GM12878 (cell line): ENCODE data around the gene CENPS. TPM values are rescaled to one million over a fixed set of nuclear protein-coding genes. Genes with fewer than 3 reads are reported as not detected.

ENCODE experiments used
- ATAC-seq: fragments of 200-7000 bp; cut with Tn5 transposase; 3 replicates; pipeline ENCODE4 v1.9.1; 2020; ENCODE audit warnings: mild to moderate bottlenecking, moderate library complexity
- BruUV-seq: library from RNA; stranded (reverse); fragments of 400-500 nt; replicated peaks from 2 replicates; lab custom pipeline; 2021; lab: Mats Ljungman, UMichigan
- CTCF ChIA-PET: fragments of 300-600 bp; sonication (Branson Sonifier 250); formaldehyde crosslinking; extraction: SDS; loops from one replicate; lab custom pipeline; 2021; ENCODE audit warnings: inconsistent platforms; lab: Yijun Ruan, JAX
- POLR2A ChIA-PET: fragments of 350-600 bp; formaldehyde crosslinking; extraction: SDS; loops from one replicate; lab custom pipeline; 2021; ENCODE audit warnings: inconsistent platforms; lab: Charles Lee
- RAD21 ChIA-PET: fragments of 300-600 bp; sonication (Branson Sonifier 250); formaldehyde crosslinking; loops from one replicate; lab custom pipeline; 2023; ENCODE audit warnings: antibody characterized with exemption; ENCODE audit not compliant: unreplicated experiment; lab: Charles Lee
- SMC1A ChIA-PET: fragments of 300-600 bp; sonication (Branson Sonifier 250); formaldehyde crosslinking; loops from one replicate; lab custom pipeline; 2023; ENCODE audit not compliant: unreplicated experiment, uncharacterized antibody; lab: Charles Lee
- DNase-seq: peaks from one replicate; pipeline ENCODE4 v3.0.0-alpha.2; 2011; ENCODE audit warnings: low read depth, low spot score
- FAIRE-seq: peaks from 3 replicates; lab custom pipeline; 2011; peaks lifted over from hg19 to GRCh38; lab: Jason Lieb, UNC
- H2AFZ ChIP-seq: 2 replicates; pipeline ENCODE4 v1.6.0; 2011; ENCODE audit warnings: low read depth, low read length, control low read depth; ENCODE audit not compliant: control insufficient read depth
- H3K27ac ChIP-seq: 2 replicates; pipeline ENCODE4 v1.5.1; 2011; ENCODE audit warnings: control low read depth; ENCODE audit not compliant: control insufficient read depth, insufficient read depth
- H3K27me3 ChIP-seq, 2 experiments: replicated peaks in 1 of 2; 2 replicates each; pipeline versions ENCODE4 v1.6.0 to v1.6.1; 2011; ENCODE audit warnings: low read length in 1 of 2; ENCODE audit not compliant: control insufficient read depth in 2 of 2, insufficient read depth in 2 of 2
- H3K36me3 ChIP-seq, 2 experiments: 2 replicates each; pipeline ENCODE4 v1.5.1; 2011; ENCODE audit warnings: low read length in 1 of 2; ENCODE audit not compliant: control insufficient read depth in 2 of 2, insufficient read depth in 2 of 2
- H3K4me1 ChIP-seq: 2 replicates; pipeline ENCODE4 v1.6.1; 2011; ENCODE audit warnings: mild to moderate bottlenecking, low read length, moderate library complexity, mixed read lengths; ENCODE audit not compliant: control insufficient read depth, insufficient read depth
- H3K4me2 ChIP-seq: 2 replicates; pipeline ENCODE4 v1.6.0; 2011; ENCODE audit warnings: control low read depth; ENCODE audit not compliant: control insufficient read depth, insufficient read depth
- H3K4me3 ChIP-seq: fragments of 200-600 bp; sonication (generic); 2 replicates; pipeline ENCODE4 v1.5.1; 2016
- H3K79me2 ChIP-seq: 2 replicates; pipeline ENCODE4 v1.6.0; 2011; ENCODE audit warnings: low read length; ENCODE audit not compliant: control insufficient read depth, insufficient read depth
- H3K9ac ChIP-seq: 2 replicates; pipeline ENCODE4 v1.8.0; 2011; ENCODE audit warnings: low read length, control low read depth, mixed read lengths; ENCODE audit not compliant: control insufficient read depth, insufficient read depth
- H3K9me3 ChIP-seq: replicated peaks from 3 replicates; pipeline ENCODE4 v1.5.1; 2011; ENCODE audit warnings: mild to moderate bottlenecking, low read length; ENCODE audit not compliant: control insufficient read depth, insufficient read depth
- H4K20me1 ChIP-seq: 2 replicates; pipeline ENCODE4 v1.6.0; 2011; ENCODE audit not compliant: control insufficient read depth, insufficient read depth
- ATF7 ChIP-seq: fragments of 450-650 bp; IDR thresholded peaks from 2 replicates; pipeline ENCODE4 v1.6.1; 2016; ENCODE audit warnings: low read depth, mild to moderate bottlenecking
- BHLHE40 ChIP-seq, 2 experiments: fragments of 450-650 bp in 1 of 2; IDR thresholded peaks; 2 replicates each; pipeline ENCODE4 v1.6.1; 2011 to 2017; ENCODE audit warnings: low read depth in 2 of 2, borderline replicate concordance in 1 of 2, improper control_type of control experiment in 1 of 2, low read length in 1 of 2, mild to moderate bottlenecking in 1 of 2
- CTCF ChIP-seq, 3 experiments: IDR thresholded peaks in 2 of 3; conservative IDR thresholded peaks in 1 of 3; 2 replicates each; pipeline ENCODE4 v1.5.1; 2011; ENCODE audit warnings: low read depth in 3 of 3, low read length in 3 of 3, mild to moderate bottlenecking in 3 of 3, control low read depth in 2 of 3, moderate library complexity in 2 of 3, inconsistent platforms in 1 of 3, mixed read lengths in 1 of 3; ENCODE audit not compliant: control insufficient read depth in 2 of 3, insufficient read depth in 1 of 3; ENCODE audit errors: extremely low read depth in 1 of 3
- CUX1 ChIP-seq: IDR thresholded peaks from 2 replicates; pipeline ENCODE4 v1.6.1; 2012; ENCODE audit warnings: improper control_type of control experiment, low read depth, low read length; ENCODE audit not compliant: insufficient replicate concordance
- EED ChIP-seq: sonication (generic); IDR thresholded peaks from 2 replicates; pipeline ENCODE4 v1.6.1; 2016; ENCODE audit warnings: antibody characterized with exemption, low read depth
- FOS ChIP-seq: IDR thresholded peaks from 3 replicates; pipeline ENCODE4 v1.6.1; 2011; ENCODE audit warnings: borderline replicate concordance; ENCODE audit not compliant: insufficient read length; ENCODE audit errors: extremely low read depth
- JUNB ChIP-seq: IDR thresholded peaks from 2 replicates; pipeline ENCODE4 v1.6.1; 2016; ENCODE audit warnings: antibody characterized with exemption, mild to moderate bottlenecking
- NBN ChIP-seq: fragments of 450-650 bp; IDR thresholded peaks from 2 replicates; pipeline ENCODE4 v1.6.1; 2016
- NR2C2 ChIP-seq: IDR thresholded peaks from 2 replicates; pipeline ENCODE4 v1.6.1; 2011; ENCODE audit warnings: borderline replicate concordance, low read depth; ENCODE audit not compliant: control insufficient read depth, insufficient read length
- PBX3 ChIP-seq: IDR thresholded peaks from 2 replicates; pipeline ENCODE4 v1.6.1; 2011; ENCODE audit warnings: mild to moderate bottlenecking, low read depth, low read length, moderate library complexity; ENCODE audit not compliant: insufficient replicate concordance
- TCF3 ChIP-seq: IDR thresholded peaks from 2 replicates; pipeline ENCODE4 v1.6.1; 2012; ENCODE audit warnings: low read depth, mild to moderate bottlenecking, low read length, borderline replicate concordance; ENCODE audit not compliant: insufficient read depth
- ZBTB4 ChIP-seq: fragments of 450-650 bp; formaldehyde crosslinking; IDR thresholded peaks from 2 replicates; pipeline ENCODE4 v1.4.0; 2022; ENCODE audit warnings: mild to moderate bottlenecking, moderate library complexity
- WGBS: methylation state at CpG from one replicate; pipeline ENCODE4 v1.1.6; 2016; ENCODE audit warnings: low lambda C conversion rate; ENCODE audit not compliant: insufficient replicate concordance, insufficient coverage; ENCODE audit errors: missing lambda C conversion rate; 5-methylcytosine and 5-hydroxymethylcytosine counted together
- in situ Hi-C: fragments of 300-500 bp; cut with MboI; formaldehyde crosslinking; loops from 9 replicates; pipeline ENCODE4 v1.14.3; 2018; ENCODE audit warnings: mixed read lengths
- intact Hi-C: fragments of 100-400 bp; cut with micrococcal nuclease; formaldehyde crosslinking; loops from one replicate; pipeline ENCODE4 v1.14.2; 2022; ENCODE audit not compliant: unreplicated experiment
- polyA plus RNA-seq, 11 experiments: library from polyadenylated mRNA; depleted of rRNA in 4 of 11; unstranded in 6 of 11; stranded (reverse) in 5 of 11; fragments of >200 nt; fragmentation: Nextera tagmentation in 4 of 11; fragmentation: Illumina TruSeq in 1 of 11; extraction: Ambion mirVana in 4 of 11; extraction: Trizol in 1 of 11; gene quantifications; 1 replicate in 1 of 11; 2 replicates in 10 of 11; pipeline versions ENCODE4 v1.2.1 to v1.2.3, GENCODE V29; 2011 to 2016; ENCODE audit warnings: inconsistent platforms in 2 of 11, missing spikeins in 2 of 11, low read depth in 1 of 11
- total RNA-seq, 4 experiments: library from RNA; depleted of rRNA in 3 of 4; stranded (reverse); fragments of >200 nt in 3 of 4; fragmentation: Illumina TruSeq in 1 of 4; extraction: Trizol in 1 of 4; gene quantifications; 2 replicates each; pipeline versions ENCODE4 v1.2.1 to v1.2.3, GENCODE V29; 2013 to 2021

CENPS gene
- total and polyA plus RNA-seq, 10 of the 15 experiments (the other 5 are each of a cell fraction or from before 2014, with no cell fraction given), result 9.4 to 51.7 (median 16.7) TPM

GRCh38 chr1:10383630-10384029, 46.6 kb upstream of the CENPS start:
- SMC1A ChIA-PET, result no interaction called here
- no peaks in the 10 kb centered on the region for H3K36me3 ChIP-seq
- H3K4me2 ChIP-seq, result no peak overlapping the region
- CTCF ChIA-PET, result interaction anchor here (0.6 to 1.0 kb wide), 2 partner anchors 13 to 46 kb away, joined by 3 to 4 read pairs; no protein-coding TSS in a partner anchor
- H4K20me1 ChIP-seq, result no peaks in the 10 kb centered on the region
- no peak overlapping the region for H3K9ac ChIP-seq
- ATAC-seq, result no peak
- H2AFZ ChIP-seq, result no peak overlapping the region
- no peaks in the 10 kb centered on the region for H3K9me3 ChIP-seq
- peaks cover 6% of the 10 kb centered on the region for H3K4me1 ChIP-seq
- in situ Hi-C loops (no loop called here), intact Hi-C loops (no loop called here)
- RAD21 ChIA-PET, result no interaction called here
- no peak overlapping the region for H3K27ac ChIP-seq
- no TSS peak for BruUV-seq
- FAIRE-seq, result no peak
- no peaks in the 10 kb centered on the region for H3K79me2 ChIP-seq
- POLR2A ChIA-PET, result no interaction called here
- 63% methylated on average over 4 of the region's 4 CpGs for WGBS
- H3K27me3 ChIP-seq, result no peaks in the 10 kb centered on the region
- H3K4me3 ChIP-seq, result no peak overlapping the region
- DNase-seq, result no peak
- TF ChIP-seq CTCF (IDR thresholded peaks at IDR 0.05 in 2 of 3, conservative IDR thresholded peaks at IDR 0.05 in 1 of 3; ENCODE audit: control insufficient read depth in 2 of 3, extremely low read depth in 1 of 3, insufficient read depth in 1 of 3, low read depth in 3 of 3, low read length in 3 of 3) (no peak), FOS (no peak), EED (no peak), BHLHE40 (IDR thresholded peaks at IDR 0.05; ENCODE audit: borderline replicate concordance in 1 of 2, low read depth in 2 of 2, low read length in 1 of 2) (no peak), ATF7 (no peak), PBX3 (no peak), NR2C2 (no peak), ZBTB4 (no peak), JUNB (no peak), CUX1 (no peak), TCF3 (no peak), NBN (no peak)
